Ovary (tissue), 3 donors: ENCODE data around the gene DARS2.

Experiments
- CTCF ChIP-seq, 3 donors: fragments of 450-650 bp in 2 of 3; fragments of 200-600 bp in 1 of 3; IDR thresholded peaks; one replicate each; pipeline versions ENCODE4 v1.5.1 to v1.8.0; 2016 to 2022; ENCODE audit warnings: antibody characterized with exemption in 3 of 3, mild to moderate bottlenecking in 1 of 3
- EP300 ChIP-seq: sonication (generic); formaldehyde crosslinking; IDR thresholded peaks from one replicate; pipeline ENCODE4 v1.6.1; 2017; ENCODE audit warnings: antibody characterized with exemption
- POLR2A ChIP-seq: fragments of 450-650 bp; IDR thresholded peaks from one replicate; pipeline ENCODE4 v1.6.1; 2017; ENCODE audit warnings: antibody characterized with exemption, mild to moderate bottlenecking, moderate library complexity
- donor health status: DM: no; HTN: no; CAD: no.

GRCh38 chr1:173867141-173867752 is 42.8 kb downstream of the DARS2 start:
- TF ChIP-seq POLR2A (no peak), CTCF (IDR thresholded peaks at IDR 0.05) (no peak), EP300 (no peak)
